Measurements from ENCODE around the gene E2F4.

DNA sequence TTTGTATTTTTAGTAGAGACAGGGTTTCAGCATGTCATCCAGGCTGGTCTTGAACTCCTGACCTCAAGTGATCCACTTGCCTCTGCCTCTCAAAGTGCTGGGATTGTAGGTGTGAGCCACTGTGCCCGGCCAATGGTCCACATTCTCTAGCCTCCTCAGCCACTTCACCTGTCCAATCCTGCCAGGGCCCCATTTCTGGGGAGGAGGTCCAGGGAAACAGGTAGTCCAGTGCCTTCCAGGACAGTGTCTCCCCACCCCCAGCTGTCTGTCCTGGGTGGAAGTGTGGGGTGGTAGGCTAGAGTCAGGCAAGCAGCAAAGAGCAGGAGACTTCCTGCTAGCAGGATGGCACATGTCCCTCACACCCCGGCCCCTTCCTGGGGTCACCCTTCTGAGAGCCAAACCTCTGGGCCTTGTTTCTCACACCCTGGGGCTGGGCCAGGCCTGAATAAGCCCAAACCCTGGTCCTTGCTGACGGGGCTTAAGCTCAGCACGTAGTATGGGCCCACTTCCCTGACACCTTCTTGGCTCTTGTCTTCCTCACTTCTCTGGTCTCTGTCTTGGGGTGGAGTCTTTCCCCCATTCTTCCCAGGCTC is 50.3 kb downstream of the E2F4 start:
- TF ChIP-seq, protein P1, sequence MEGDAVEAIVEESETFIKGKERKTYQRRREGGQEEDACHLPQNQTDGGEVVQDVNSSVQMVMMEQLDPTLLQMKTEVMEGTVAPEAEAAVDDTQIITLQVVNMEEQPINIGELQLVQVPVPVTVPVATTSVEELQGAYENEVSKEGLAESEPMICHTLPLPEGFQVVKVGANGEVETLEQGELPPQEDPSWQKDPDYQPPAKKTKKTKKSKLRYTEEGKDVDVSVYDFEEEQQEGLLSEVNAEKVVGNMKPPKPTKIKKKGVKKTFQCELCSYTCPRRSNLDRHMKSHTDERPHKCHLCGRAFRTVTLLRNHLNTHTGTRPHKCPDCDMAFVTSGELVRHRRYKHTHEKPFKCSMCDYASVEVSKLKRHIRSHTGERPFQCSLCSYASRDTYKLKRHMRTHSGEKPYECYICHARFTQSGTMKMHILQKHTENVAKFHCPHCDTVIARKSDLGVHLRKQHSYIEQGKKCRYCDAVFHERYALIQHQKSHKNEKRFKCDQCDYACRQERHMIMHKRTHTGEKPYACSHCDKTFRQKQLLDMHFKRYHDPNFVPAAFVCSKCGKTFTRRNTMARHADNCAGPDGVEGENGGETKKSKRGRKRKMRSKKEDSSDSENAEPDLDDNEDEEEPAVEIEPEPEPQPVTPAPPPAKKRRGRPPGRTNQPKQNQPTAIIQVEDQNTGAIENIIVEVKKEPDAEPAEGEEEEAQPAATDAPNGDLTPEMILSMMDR (IDR thresholded peaks at IDR 0.05): no peak
- TF ChIP-seq POLR2A (IDR thresholded peaks at IDR 0.05): no peak

Data from testis (tissue), 2 donors.